Kidney glomerular epithelial cell (primary cell): ENCODE measurements around the gene DMKN.

Experiments used
- DNase-seq: peaks from one replicate; lab custom pipeline; 2025; lab: John Stamatoyannopoulos, UW

Gene DMKN

GRCh38 chr19:35549879-35550523 is 36.6 kb upstream of the DMKN start:
- no peak for DNase-seq

GRCh38 chr19:35549174-35549788 is 35.8 kb upstream of the DMKN start:
- DNase-seq, result peak; percentile 39

DNA sequence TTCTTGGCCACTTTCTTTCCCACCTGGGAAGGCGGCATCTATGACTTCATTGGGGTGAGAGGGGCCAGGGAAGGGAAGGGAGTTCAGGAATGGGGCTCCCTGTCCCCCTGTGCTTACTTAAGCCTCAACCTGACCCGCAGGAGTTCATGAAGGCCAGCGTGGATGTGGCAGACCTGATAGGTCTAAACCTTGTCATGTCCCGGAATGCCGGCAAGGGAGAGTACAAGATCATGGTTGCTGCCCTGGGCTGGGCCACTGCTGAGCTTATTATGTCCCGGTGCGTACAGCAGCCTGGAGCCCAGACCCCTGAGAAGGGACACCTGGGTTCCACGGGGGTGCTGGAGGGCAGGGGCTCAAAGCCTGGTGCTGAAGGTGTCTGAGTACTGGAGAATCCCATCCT is 33.1 kb upstream of the DMKN start:
- no peak for DNase-seq

DNA sequence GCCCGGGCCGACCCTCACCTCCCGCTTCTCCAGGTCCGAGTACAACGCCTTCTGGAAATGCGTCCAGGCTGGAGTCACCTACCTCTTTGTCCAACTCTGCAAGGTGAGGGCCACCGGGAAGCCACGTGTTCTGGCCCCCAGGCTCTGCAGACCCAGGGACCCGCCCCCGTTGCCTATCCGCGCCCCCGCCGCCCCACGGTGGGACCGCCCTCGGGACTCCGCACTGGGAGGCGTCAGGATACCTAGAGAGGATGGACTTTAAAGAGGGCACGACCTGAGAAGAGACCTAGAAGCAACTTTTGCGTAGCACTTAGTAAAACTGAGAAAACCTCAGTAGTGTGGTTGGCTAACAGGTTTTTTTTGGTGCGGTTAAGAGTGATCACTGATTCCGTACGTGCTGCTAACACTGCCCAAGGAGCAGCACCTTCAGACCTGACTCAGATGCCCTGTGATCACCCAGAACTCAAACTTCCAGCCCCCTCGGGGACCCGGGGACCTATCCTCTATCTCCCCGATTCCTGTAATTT is 32.5 kb upstream of the DMKN start:
- DNase-seq, result no peak

- peak; percentile 26 for DNase-seq
These were observed 31.8 kb upstream of the DMKN start, which contains the start of gene TMEM147 for GRCh38 chr19:35545001-35545854. Gene TMEM147, plus strand, starts transcription at chr19:35545626. Its CDS starts 114 bp downstream, at chr19:35545740.

DNA sequence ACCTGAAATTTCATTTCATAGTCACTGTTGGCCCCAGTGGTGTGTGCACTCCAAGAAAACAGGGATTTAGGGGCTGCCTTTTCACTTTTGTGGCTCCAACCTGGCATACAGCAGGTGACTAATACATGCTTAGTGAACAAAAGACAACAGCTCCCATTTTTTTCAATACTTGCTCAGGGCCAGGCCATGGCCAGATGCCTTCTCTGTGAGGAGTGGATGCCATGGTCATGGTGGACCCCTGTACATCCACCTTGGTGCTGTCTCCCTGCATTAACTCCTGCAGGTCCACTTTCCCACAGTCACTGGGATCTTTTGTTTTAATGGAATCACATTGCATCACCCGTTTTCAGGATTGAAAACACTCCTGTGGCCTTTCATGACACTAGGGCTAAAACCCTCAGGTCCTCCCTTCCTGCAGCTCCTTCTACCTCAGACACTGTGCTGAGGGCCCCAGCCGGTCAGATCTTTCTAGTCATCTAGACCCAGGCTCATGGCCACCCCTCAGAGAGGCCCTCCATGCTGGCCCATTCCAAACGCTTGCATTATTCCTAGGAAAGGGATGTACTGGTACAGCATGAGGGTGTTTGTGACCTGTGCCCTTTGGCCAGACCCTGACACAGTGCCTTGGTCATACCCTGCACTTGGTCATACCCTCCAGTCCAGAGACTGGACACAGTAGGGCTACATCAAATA is 30.8 kb upstream of the DMKN start:
- DNase-seq, result no peak

DNA sequence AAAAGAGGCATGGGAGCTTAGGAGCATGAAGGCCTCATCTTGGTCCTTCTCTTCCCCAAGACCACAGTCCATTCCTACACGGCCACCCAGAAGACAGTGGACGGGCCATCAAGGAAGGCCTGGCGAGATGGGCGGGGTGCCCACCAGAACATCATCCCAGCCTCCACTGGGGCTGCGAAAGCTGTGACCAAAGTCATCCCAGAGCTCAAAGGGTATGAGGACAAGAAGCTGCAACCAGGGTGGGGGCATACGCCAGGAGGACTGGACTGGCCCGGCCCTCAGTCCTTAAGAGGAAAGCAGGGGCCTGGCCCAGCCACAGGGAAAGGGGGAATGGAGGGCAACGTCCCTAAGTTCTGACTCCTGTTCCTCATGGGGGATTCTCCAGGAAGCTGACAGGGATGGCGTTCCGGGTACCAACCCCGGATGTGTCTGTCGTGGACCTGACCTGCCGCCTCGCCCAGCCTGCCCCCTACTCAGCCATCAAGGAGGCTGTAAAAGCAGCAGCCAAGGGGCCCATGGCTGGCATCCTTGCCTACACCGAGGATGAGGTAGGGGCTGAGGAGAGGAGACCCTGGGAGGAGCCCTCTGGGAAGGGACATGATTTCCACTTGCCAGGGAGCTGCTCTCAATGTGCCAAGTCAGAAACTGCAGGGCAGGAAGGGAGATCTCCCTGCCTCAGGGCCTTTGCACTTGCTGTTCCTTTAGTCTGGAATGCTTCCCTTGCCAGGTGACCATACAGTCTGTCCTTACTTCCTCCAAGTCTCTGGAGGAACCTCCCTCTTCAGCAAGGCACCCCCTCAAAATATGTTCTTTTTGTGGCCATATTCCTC is 30.0 kb upstream of the DMKN start:
- DNase-seq, result no peak

DNA sequence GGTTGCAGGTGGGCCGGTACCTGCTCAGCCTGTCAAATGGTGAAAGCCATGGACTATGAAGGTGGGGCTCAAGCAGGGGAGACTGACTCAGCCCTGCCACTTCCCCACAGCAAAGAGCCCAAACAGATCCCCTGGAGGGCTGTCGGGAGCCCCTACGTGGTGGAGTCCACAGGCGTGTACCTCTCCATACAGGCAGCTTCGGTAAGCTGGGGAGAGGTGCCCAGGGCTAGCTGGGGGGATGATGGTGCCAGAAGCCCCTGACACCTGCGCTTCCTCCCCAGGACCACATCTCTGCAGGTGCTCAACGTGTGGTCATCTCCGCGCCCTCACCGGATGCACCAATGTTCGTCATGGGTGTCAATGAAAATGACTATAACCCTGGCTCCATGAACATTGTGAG is 28.8 kb upstream of the DMKN start:
- no peak for DNase-seq

- DNase-seq, result no peak
These were observed 27.0 kb upstream of the DMKN start for GRCh38 chr19:35540356-35540927.

DNA sequence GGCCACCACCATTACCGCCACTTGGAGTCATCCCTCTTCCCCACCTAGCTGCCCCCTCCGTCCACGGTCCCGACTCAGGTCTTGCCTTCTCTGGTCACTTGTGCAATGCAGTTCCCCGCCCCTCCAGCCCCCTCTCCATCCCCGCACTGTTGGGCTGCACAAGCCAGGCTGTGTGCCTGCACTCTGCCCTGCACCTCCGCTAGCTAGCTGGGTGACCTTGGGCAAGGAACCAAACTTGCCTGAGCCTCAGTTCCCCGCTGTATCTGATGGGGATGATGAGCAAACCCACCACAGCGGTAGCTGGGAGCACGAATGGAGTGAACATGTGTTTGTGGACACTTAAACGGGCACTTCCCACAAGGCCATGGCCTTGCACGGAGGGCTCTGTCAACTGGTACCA is 26.4 kb upstream of the DMKN start:
- no peak for DNase-seq

- DNase-seq, result no peak
These were observed 25.9 kb upstream of the DMKN start for GRCh38 chr19:35539314-35539713.

DNA sequence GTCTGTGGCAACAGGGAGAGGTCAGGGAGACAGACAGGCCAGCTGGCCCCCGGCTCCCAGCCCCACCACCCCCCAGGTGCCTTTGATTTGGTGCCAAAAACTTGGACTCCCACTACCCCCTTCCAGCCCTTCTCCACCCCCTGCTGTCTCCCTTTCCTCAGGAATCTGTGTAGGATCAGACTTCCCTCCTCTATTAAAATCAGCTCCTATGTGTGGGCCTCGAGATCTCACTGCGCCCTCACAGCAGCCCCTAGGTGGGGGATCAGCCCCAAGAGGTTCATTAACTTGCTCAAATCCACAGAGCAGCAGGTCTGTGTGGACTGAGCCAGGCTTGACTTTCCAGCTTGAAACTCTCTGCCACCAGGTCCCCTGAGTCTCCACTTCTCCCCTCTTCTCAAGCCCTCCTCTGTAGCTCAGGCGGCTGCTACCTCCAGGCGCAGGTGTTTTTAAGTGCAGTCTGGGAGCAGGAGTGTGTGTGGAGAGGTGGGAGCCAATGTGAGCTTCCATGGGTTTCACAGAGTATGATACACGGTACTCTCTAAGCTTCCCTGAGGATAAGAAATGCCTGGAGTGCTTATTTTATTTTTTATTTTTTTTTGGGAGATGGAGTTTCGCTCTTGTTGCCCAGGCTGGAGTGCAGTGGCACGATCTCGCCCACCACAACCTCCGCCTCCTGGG is 21.5 kb upstream of the DMKN start:
- DNase-seq, result no peak

- no peak for DNase-seq
These were observed 20.5 kb upstream of the DMKN start for GRCh38 chr19:35533822-35534392.

- DNase-seq, result no peak
These were observed 19.9 kb upstream of the DMKN start, which contains the start of gene GAPDHS for GRCh38 chr19:35533201-35533821. Gene GAPDHS, plus strand, starts transcription at chr19:35533456. Its CDS starts 72 bp downstream, at chr19:35533528.

DNA sequence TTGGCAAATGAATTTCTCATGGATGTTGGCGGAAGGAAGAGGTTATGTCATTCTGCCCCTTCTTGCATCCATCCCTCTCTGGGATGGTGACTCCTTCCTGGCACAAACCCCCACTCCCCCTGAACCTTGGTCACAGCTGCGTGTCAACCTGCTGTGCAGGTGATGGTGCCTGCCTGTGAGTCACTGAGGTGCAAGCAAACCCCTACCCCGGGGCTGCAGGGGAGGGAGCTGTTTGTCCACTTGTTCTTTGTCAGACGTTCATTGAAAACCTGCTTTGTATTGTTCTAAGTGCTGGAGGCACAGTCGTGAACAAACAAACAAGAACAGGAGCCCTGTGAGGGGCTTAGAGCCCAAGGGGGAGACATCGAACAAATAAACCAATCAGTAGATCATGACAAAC is 17.8 kb upstream of the DMKN start:
- no peak for DNase-seq

GRCh38 chr19:35529241-35530218 is 16.1 kb upstream of the DMKN start:
- DNase-seq, result no peak

DNA sequence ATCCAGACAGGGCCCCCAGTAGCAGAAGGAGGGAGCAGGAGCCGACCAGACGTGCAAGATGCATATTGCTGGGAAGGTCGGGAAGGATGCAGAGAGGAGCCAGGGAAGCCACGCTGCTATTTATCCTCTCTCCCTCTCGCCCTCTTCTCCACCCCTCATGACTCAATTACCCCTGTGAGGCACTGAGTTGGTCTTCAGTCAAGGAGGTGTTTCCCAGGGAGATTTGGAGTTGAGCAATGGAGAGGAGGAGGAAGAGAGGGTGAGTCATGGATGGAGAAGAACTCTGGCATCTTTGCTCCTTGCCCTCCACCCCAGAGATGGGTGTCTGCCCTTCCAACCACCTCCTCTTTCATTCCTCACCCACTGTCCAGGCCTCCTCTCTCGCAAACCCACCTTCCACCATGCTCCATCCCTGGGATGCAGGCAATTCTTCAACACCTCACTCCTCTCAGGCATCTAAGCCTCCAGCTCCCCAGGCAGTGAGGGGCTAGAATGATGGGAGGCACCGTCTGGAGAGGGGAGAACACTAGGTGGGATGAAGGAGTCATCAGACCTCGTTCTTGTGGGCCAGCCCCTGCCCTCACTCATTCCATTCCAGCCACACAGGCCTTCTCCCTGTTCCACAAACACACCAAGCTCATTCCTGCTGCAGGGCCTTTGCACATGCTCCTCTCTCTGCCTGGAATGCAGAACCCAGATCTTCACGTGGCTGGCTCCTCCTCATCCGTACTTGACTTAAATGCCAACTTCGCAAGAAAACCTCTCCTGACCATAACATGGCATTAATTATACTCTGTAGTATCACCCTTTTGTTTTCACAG is 15.0 kb upstream of the DMKN start, which contains the start of gene SBSN:
TSS of gene SBSN (minus strand) at position 94 of the 821 bp plus-strand sequence. CDS start at position 64, 30 bp downstream.
- DNase-seq, result no peak
